HG03521 (cell line): Measurements from ENCODE around the gene PLSCR3.
A peak's percentile ranks its signal among the peaks of the same experiment; 100 is the strongest.

Experiments
- ATAC-seq: cut with Tn5 transposase; IDR thresholded peaks from one replicate; pipeline ENCODE4 v1.9.1; 2021; ENCODE audit warnings: mild to moderate bottlenecking, moderate library complexity; ENCODE audit not compliant: unreplicated experiment

Gene PLSCR3

DNA sequence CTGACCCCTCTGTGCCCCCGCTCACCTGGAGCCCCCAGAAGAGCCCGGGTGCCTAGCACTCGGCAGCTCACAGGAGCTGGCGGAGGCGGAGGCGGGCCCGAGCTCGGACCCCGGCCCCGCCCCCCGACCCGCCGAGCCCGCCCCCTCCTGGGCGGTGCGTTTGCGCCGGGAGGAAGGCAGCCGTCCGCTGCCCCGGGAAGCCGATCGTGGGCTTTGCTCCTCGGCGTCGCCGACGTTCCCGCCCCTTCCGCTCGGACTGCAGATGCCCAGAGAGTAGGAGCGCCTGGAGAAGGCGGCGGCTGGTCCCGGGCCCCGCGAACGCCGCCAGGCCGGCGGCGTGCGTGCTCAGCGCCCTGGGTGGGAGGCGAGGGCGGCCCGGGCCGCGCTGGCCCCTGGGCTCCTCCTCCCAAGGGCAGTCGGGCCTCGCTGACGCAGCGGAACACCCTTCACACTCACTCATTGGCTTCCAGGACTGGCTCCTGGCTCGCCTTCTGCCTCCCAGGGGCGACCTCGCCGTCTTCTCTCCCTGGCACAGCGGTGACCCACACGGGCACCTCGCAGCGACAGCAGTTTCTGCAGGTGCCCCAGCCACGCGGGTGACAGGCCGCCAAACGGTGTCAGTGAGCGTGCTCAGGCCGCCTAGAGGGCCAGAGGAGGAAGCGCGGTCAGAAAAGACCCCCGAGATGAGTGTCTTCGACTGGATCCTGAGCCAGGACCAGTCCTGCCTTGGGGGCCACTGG lies at the start of gene PLSCR3:
PLSCR3 (minus strand) TSS at position 74 of the 740 bp plus-strand sequence. CDS start 415 bp downstream, outside the sequence.
- ATAC-seq = peak; percentile 74

DNA sequence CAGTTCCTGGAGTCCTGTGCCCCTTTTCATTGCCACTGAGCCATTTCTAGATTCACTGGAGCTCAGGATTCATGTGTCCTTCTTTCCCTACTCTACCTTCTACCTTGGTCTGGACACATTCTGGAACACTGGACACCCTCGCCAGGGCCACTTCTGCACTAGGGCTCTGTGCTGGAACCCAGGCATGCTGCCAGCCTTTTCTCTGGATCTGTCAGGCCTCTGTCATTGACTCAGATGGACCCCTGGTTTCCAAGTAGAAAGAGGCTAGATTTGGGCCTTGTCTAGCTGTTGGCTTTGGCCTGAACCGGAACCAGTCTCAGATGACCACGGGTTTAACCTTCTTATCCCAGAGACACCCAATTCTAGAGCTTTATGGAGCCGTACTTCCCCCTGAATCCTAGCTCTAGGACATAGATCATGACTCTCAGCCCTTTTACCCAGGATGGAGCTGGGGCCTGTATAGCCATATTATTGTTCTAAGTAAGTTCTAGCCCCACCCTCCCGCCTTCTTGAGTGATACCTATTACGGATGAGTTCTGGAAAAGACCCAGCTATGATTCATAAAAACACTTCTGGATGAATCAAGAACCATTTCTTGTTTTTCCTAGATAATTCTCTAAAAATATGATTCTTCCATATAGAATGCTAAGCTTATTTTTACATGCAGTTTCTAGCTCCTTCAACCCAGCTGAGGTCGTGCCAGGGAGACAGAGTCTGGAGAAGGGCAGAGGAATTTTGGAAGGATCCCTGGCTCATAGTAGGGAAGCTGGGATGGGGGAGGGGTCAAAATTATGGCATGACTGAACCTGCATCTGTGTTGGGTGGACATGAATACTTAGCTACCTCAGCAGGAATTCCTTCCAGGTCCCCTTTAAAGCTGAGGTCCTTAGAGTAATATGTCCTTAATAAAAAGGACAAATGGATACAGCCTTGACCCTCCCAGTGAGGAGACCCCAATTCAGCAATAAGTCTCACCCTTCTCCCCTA lies 49.5 kb upstream of the PLSCR3 start:
- no peak for ATAC-seq

DNA sequence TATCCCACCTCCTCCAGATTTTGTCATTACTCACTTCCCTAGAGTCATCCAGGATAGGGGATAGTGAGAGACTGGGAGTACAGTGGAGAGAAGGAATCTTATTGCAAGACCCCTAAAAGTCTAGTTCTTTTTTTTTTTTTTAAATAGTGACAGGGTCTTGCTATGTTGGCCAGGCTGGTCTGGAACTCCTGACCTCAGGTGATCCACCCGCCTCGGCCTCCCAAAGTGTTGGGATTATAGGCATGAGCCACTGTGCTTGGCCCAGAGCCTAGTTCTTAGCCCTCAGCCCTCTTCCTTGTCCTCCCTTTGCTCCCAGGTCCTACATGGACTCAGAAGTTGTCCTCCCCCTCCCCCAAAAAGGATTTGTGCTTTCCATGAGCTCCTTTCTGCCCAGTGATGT lies 47.8 kb upstream of the PLSCR3 start:
- ATAC-seq = no peak

DNA sequence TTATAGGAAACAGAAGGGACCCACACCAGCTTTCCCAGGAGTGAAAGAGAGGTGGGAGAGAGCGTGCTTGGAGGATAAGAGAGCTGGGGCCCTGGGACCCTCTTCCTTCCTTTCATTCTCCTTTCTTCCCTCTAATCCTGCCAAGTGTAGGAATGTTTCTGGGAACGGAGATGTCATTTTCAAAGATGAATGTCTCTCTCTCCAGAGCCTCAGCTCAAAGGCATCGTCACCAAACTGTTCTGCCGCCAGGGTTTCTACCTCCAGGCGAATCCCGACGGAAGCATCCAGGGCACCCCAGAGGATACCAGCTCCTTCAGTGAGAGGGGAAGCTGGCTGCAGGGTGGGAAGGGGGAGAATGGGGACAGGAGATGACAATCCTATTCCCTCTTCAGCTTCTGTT lies 46.9 kb upstream of the PLSCR3 start:
- ATAC-seq = no peak

DNA sequence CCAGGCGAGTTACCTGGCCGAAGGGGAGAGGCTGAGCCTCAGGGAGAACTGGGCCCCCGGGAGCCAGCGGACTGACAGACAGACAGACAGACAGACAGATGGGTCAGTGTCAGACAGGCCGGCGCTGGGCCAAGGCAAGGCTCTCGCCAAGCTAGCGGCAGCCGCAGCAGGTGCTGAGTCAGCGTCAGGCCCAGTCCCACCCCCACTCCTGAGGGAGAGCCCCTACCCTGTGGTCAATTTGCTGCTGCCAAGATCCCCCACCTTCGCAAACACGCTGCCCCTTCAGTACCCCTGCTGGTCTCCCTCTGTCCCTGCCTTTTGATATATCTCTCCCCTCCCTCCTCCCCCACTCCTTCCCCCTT lies 46.5 kb upstream of the PLSCR3 start:
- no peak for ATAC-seq

DNA sequence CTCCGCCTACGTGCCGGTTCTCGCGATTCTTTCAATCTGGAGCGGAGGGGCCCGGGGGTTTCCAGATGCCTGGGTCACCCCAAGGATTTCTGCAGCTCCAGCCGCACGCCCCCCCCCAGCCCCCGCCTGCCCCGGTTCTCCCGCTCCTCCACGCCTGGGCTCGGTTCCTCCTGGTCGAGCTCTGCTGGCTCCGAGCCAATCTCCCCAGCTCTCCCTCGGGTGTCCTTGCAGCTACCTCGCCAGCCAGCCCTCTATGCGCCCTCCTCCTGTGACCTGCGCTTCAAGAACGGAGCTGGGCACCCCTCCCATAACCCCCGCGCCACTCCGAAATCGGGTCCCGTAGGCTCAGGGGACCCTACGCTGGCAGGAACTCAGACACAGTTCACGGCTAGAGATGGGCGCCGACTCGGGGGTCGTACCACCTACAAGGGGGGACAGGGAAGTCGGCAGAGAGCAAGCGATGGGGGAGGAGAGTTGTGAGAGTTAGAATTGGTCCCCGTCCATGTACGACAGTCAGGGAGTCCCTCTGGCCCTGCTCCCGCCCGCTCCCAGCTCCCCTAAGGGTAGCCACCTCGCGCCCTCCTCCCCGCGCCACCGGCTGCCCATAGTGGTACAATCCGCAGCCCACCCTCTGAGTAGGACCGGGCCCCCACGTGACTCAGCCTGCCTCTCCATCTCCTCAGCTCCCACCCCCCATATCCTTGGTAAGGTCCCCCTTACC lies 45.9 kb upstream of the PLSCR3 start:
- ATAC-seq = no peak

- no peak for ATAC-seq
These were observed 45.3 kb upstream of the PLSCR3 start, which contains the start of gene FGF11 for GRCh38 chr17:7439462-7440112. TSS of gene FGF11 (plus strand) at chr17:7439512. CDS start at chr17:7439621, 109 bp downstream.

- no peak for ATAC-seq
These were observed 44.5 kb upstream of the PLSCR3 start for GRCh38 chr17:7438656-7439460.

- ATAC-seq = no peak
These were observed 43.8 kb upstream of the PLSCR3 start for GRCh38 chr17:7437950-7438614.

GRCh38 chr17:7437369-7437863 lies 43.1 kb upstream of the PLSCR3 start:
- ATAC-seq = no peak

- peak; percentile 35 for ATAC-seq
These were observed 42.4 kb upstream of the PLSCR3 start for GRCh38 chr17:7436556-7437368.

GRCh38 chr17:7435676-7436555 lies 41.6 kb upstream of the PLSCR3 start:
- peak; percentile 9 for ATAC-seq

- ATAC-seq = no peak
These were observed 38.0 kb upstream of the PLSCR3 start for GRCh38 chr17:7432296-7432695.

DNA sequence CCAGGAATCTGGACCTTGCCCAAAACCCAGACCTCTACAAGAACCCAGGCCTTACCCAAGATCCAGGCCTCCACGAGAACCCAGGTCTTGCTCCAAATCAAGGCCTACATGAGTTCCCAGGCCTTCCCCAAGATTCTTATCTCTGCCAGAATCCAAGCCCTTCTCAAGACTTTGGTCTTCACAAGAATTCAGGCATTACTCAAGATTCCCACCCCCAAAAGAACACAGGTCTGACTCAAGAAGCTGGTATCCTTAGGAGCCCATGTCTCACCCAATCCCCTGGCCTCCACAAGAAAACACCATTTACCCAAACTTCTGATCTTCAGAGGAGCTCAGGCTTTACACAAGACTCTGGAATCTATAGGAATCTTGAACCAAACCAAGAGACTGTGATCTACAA lies 36.9 kb upstream of the PLSCR3 start:
- ATAC-seq = no peak

GRCh38 chr17:7429722-7430121 lies 35.4 kb upstream of the PLSCR3 start:
- ATAC-seq = no peak

- ATAC-seq = no peak
These were observed 34.2 kb upstream of the PLSCR3 start, which contains the start of gene SPEM3 for GRCh38 chr17:7428557-7428956. TSS of gene SPEM3 (plus strand) at chr17:7428857. CDS start at chr17:7428903, 46 bp downstream.

DNA sequence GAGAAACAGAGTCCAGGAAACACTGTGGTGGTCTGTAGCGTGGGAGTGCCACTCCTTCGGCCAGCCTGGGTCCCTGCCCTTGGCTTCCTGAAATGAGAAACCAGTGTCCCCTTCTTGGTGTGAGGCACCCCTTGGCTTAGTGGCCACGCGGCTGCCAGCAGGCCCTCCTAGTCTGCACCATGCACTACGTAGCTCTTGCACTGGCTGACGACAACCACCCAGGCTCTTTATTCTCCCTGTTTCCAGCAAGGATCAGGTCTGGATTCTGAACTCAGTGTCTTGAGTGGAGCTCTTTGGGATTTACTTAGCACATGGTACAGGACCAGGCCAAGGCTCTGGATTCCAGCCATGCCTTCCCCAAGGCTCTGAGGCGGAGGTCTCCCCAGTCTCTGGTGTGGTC lies 33.2 kb upstream of the PLSCR3 start:
- no peak for ATAC-seq
